ENCODE measurements around the gene TENM3. TPM values are rescaled to one million over a fixed set of nuclear protein-coding genes. Genes with fewer than 3 reads are reported as not detected.

TENM3 gene
- polyA plus RNA-seq, 1 of the 3 experiments (the other 2 are of a cell fraction) = 10.4 TPM

DNA sequence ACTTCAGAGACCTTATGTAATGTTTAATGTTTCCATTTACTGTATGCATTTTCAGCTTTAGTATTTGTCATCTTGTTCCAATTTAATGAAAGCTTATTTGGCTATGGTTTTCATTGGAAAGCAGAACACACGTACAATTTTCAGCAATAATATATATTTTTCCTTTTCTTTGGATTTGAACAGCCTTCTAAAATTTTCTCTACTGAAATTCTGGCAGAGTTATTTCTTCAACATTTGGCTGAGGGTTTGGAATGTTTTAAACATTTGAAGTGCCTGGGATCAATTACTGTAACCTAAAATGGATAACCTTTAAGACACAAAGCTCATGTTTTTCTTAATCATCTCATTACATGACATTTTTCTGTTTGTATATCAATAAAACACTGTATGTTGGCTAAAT lies 156.9 kb downstream of the TENM3 start:
- ChIA-PET CTCF (interaction anchor here (0.6 to 1.2 kb wide), 3 partner anchors 9 to 314 kb away, joined by 3 to 4 read pairs (median 3); no protein-coding TSS in a partner anchor), POLR2A (no interaction called here)
- Histone ChIP-seq H3F3A (replicated peaks; ENCODE audit: insufficient read depth) (no peaks in the 10 kb centered on the region), H3K4me1 (ENCODE audit: control insufficient read depth in 1 of 2, insufficient read depth in 2 of 2, low read depth in 1 of 2, low read length in 1 of 2) (no peaks in the 10 kb centered on the region; a peak in 2 of 4 replicates), H3K9ac (no peak overlapping the region), H3K9me3 (no peaks in the 10 kb centered on the region), H4K20me1 (ENCODE audit: insufficient read depth) (no peaks in the 10 kb centered on the region), H3K9me2 (no peaks in the 10 kb centered on the region), H3K27me3 (ENCODE audit: insufficient read depth) (no peaks in the 10 kb centered on the region), H3K79me2 (ENCODE audit: insufficient read depth) (no peaks in the 10 kb centered on the region), H3K27ac (ENCODE audit: low read depth in 2 of 2, low read length in 1 of 2) (no peak overlapping the region), H3K4me3 (ENCODE audit: low read depth in 2 of 2, low read length in 1 of 2) (no peak overlapping the region), H2AFZ (ENCODE audit: low read depth) (no peak overlapping the region), H3K36me3 (replicated peaks in 1 of 2; ENCODE audit: control insufficient read depth in 1 of 2, insufficient read depth in 2 of 2, low read length in 1 of 2) (peaks cover 0 to 3% of the 10 kb centered on the region in 2 experiments), H3K4me2 (no peak overlapping the region)
- TF ChIP-seq, protein P1, sequence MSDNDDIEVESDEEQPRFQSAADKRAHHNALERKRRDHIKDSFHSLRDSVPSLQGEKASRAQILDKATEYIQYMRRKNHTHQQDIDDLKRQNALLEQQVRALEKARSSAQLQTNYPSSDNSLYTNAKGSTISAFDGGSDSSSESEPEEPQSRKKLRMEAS (IDR thresholded peaks at IDR 0.05; ENCODE audit: low read depth) = no peak
- TF ChIP-seq GABPA (IDR thresholded peaks at IDR 0.05; ENCODE audit: low read depth) (no peak), ZBTB33 (IDR thresholded peaks at IDR 0.05; ENCODE audit: borderline replicate concordance, low read depth) (no peak), YY1 (IDR thresholded peaks at IDR 0.05; ENCODE audit: low read depth) (no peak), RAD21 (IDR thresholded peaks at IDR 0.05; ENCODE audit: low read length) (no peak), JUND (IDR thresholded peaks at IDR 0.05) (no peak), FOXJ3 (CRISPR knock-in tag; IDR thresholded peaks at IDR 0.05) (no peak), POLR2AphosphoS5 (IDR thresholded peaks at IDR 0.05; ENCODE audit: low read depth, low read length) (no peak), RXRA (IDR thresholded peaks at IDR 0.05; ENCODE audit: borderline replicate concordance, low read depth) (no peak)
- no peak for DNase-seq
- 77% methylated on average over 1 of the region's 1 CpG for WGBS (ENCODE audit: low lambda C conversion rate)

- Histone ChIP-seq H3K9me2 (no peaks in the 10 kb centered on the region), H4K20me1 (ENCODE audit: insufficient read depth) (no peaks in the 10 kb centered on the region), H3K79me2 (ENCODE audit: insufficient read depth) (no peaks in the 10 kb centered on the region), H3K4me3 (ENCODE audit: low read depth in 2 of 2, low read length in 1 of 2) (no peak overlapping the region), H2AFZ (ENCODE audit: low read depth) (no peak overlapping the region), H3K27me3 (ENCODE audit: insufficient read depth) (no peaks in the 10 kb centered on the region), H3K9ac (no peak overlapping the region), H3K27ac (ENCODE audit: low read depth in 2 of 2, low read length in 1 of 2) (no peak overlapping the region), H3K36me3 (replicated peaks in 1 of 2; ENCODE audit: control insufficient read depth in 1 of 2, insufficient read depth in 2 of 2, low read length in 1 of 2) (peaks cover 0 to 3% of the 10 kb centered on the region in 2 experiments), H3K4me1 (ENCODE audit: control insufficient read depth in 1 of 2, insufficient read depth in 2 of 2, low read depth in 1 of 2, low read length in 1 of 2) (no peaks in the 10 kb centered on the region; a peak in 2 of 4 replicates), H3F3A (replicated peaks; ENCODE audit: insufficient read depth) (no peaks in the 10 kb centered on the region), H3K4me2 (no peak overlapping the region), H3K9me3 (no peaks in the 10 kb centered on the region)
- ChIA-PET CTCF (interaction anchor here (1.1 kb wide), 1 partner anchor 23 kb away, joined by 4 read pairs; no protein-coding TSS in a partner anchor), POLR2A (no interaction called here)
- no peak for DNase-seq
- WGBS (ENCODE audit: low lambda C conversion rate) = 79% methylated on average over 7 of the region's 7 CpGs
- no peak for TF ChIP-seq MXI1 (IDR thresholded peaks at IDR 0.05; ENCODE audit: low read depth, low read length)
- TF ChIP-seq IRF3 (IDR thresholded peaks at IDR 0.05; ENCODE audit: low read depth, low read length) = no peak
- no peak for TF ChIP-seq FOXM1 (IDR thresholded peaks at IDR 0.05; ENCODE audit: low read depth)
- TF ChIP-seq TEAD4 (IDR thresholded peaks at IDR 0.05; ENCODE audit: borderline replicate concordance, insufficient read depth) = no peak
- no peak for TF ChIP-seq GATA2 (CRISPR knock-in tag; IDR thresholded peaks at IDR 0.05)
- TF ChIP-seq FOSL2 (IDR thresholded peaks at IDR 0.05; ENCODE audit: borderline replicate concordance, low read depth) = no peak
- TF ChIP-seq SMC3 (IDR thresholded peaks at IDR 0.05; ENCODE audit: low read depth, low read length) = no peak
- TF ChIP-seq CHD2 (IDR thresholded peaks at IDR 0.05; ENCODE audit: low read length, partially characterized antibody) = no peak
- no peak for TF ChIP-seq TCF12 (IDR thresholded peaks at IDR 0.05)
- TF ChIP-seq CTCF (IDR thresholded peaks at IDR 0.05) = no peak
- no peak for TF ChIP-seq TAF1 (IDR thresholded peaks at IDR 0.05; ENCODE audit: borderline replicate concordance, low read depth, low read length)
- no peak for TF ChIP-seq NFIC (IDR thresholded peaks at IDR 0.05; ENCODE audit: borderline replicate concordance)
- no peak for TF ChIP-seq ELF1 (IDR thresholded peaks at IDR 0.05)
- no peak for TF ChIP-seq FOXJ3 (CRISPR knock-in tag; IDR thresholded peaks at IDR 0.05)
- no peak for TF ChIP-seq YY1 (IDR thresholded peaks at IDR 0.05; ENCODE audit: low read depth)
Measured at GRCh38 chr4:182400790-182401189, 157.6 kb downstream of the TENM3 start.
